SIG-M5 treated with dmso at 0.1 percent for 504 hours (cell line): ENCODE data around the gene CETP.
A peak's percentile ranks its signal among the peaks of the same experiment; 100 is the strongest.
"Not testable (repeated sequence)": the region's sequence is repeated elsewhere in the genome, so short reads cannot be mapped to it uniquely, and the experiment has no call there.

ENCODE experiments used
- DNase-seq: peaks from one replicate; lab custom pipeline; 2025; ENCODE audit not compliant: unreplicated experiment; lab: John Stamatoyannopoulos, UW

Gene CETP

DNA sequence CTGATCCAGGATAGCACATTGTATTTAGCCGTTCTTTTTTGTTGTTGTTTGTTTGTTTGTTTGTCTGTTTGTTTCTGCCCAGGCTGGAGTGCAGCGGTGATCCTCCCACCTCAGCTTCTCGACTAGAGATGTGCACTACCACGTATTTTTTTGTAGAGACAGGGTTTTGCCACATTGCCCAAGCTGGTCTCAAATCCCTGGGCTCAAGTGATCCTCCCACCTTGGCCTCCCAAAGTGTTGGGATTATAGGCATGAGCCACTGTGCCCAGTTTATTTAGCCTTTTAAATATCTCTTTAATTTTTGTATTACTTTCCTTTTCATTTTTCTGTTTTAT, 18.4 kb downstream of the CETP start:
- DNase-seq, result no peak

DNA sequence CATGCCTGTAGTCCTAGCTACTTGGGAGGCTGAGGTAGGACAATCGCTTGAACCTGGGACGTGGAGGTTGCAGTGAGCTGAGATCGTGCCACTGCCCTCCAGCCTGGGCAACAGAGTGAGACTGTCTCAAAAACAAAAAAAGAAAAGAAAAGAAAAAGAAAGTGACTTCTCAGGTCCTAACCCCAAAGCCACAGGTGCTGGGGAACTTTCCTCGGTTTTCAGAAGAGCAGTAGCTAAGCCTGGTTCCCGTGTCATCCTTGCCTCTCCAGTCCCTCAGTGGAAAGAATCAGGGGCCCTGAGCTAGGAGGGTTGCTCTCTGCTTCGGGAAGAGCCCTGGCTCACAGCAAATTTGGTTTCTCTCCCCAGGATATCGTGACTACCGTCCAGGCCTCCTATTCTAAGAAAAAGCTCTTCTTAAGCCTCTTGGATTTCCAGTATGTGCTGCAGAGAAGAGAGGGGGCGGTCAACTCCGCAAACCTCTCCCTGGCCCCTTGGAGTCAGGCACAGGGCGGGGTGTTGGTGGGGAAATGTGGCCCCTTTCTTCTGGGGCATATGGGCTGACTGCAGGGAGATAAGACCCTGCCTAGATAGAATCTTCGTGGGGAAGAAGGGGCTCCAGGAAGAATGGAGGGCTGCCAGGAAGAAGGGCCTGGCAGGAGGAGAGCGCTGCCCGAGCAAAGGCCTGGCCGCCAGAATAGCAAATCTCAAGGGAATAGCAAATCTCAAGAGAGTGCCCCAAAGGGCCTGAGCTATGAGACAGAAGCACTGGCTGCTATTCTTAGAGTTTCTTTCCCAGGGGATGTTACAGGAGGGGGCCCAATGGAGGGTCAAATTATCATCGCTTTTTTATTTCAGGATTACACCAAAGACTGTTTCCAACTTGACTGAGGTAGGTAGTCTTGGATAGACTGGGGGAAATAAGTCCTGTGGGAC, 19.3 kb downstream of the CETP start:
- DNase-seq, result no peak

DNA sequence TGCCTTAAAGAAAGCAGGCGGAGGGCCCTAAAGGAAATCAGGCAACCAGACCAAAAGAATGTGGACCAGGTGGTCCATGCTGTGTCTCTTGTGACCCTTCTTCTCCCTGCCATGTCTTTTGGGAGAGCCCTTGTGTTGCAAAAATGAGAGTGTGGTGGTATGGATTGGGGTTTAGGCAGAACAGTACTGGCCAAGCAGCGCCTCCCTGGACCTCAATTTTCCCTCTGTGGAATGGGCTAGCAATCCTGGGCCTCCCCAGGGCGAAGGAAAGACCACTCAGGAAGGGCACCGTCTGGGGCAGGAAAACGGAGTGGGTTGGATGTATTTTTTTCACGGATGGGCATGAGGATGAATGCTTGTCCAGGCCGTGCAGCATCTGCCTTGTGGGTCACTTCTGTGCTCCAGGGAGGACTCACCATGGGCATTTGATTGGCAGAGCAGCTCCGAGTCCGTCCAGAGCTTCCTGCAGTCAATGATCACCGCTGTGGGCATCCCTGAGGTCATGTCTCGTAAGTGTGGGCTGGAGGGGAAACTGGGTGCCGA, 20.1 kb downstream of the CETP start:
- DNase-seq, result no peak

DNA sequence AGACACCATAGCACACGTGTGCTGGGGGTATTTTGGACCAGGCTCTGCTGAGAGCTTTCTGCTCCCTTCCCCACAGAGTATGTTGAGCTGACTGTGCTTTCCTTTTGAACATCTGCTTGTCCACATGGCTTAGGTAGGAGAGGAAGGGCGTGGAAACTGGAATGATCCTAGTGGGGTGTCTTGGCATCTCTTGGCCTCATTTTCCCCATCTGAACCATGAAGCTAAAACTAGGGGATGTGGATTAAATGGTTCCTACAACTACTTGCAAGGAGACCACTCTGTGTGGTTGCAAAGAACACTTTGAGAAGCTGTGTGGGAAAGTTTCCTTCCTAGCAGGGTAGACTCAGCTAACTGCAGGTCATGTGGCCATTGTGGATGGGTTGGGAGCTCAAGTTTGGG, 20.9 kb downstream of the CETP start:
- no peak for DNase-seq

DNA sequence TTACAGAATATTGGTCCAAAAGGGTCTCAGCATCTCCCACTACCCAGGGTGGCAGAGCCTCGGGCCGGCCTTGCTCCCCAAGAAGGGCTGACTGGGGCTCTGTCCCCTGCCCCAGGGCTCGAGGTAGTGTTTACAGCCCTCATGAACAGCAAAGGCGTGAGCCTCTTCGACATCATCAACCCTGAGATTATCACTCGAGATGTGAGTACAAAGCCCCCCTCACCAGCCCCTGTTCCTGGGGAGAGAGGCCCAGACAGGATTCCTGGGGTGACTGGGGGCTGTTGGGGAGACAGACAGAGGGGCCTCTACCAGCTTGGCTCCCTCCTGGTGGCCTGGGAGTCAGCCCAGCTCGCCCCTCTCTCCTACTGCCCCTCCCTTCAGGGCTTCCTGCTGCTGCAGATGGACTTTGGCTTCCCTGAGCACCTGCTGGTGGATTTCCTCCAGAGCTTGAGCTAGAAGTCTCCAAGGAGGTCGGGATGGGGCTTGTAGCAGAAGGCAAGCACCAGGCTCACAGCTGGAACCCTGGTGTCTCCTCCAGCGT, 21.5 kb downstream of the CETP start:
- no peak for DNase-seq

DNA sequence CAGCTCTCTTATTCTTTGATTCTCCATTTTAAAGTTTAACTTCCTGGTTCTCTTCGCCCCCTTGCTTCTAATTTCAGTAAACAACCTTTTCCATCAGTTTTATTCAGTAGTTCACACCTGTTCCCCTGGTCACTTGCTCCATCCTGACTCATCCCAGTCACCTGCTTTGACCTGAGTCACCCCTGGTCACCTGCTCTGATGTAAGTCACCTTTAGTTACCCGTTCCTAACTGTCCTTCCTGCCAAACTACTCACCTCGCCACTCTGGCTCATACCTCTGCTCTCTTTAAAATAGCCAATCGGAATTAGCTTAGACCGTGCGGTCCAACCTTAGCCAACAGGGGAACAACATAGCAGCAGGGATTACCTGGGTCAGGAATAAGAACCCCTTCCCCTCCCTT, 22.9 kb downstream of the CETP start:
- DNase-seq, result no peak

DNA sequence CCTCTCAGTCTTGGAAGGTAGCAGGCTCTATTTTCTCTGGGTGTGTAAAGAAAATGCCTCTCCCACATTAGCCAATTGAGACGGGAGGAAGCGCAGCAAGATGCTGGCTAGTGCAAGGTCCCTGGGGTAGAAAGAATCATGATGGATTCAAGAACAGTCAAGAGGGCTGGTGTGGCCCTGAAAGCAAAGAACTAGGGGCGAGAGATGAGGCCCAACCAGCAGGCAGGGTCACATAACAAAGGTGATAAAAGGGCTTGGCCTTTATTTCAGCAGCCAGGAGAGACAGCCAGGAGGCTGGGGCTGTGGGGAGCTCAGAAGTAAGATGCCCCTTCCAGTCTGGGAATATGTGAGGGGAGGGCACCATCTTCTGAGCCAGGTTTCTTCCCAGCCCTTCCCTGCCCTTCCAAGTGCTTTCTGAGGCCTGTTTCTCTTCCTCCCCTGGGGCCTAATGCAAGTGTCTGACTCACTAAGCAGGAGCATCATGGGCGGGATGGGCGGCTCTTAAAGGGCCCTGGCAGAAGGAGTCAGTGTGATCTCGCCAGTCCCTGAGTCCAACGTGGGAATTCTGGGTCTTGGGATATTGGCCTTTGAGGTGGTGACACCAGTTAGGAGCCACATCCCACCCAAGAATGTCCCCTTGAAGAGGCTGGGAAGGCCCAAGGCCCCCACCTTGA, 23.7 kb downstream of the CETP start:
- DNase-seq, result peak; percentile 6

DNA sequence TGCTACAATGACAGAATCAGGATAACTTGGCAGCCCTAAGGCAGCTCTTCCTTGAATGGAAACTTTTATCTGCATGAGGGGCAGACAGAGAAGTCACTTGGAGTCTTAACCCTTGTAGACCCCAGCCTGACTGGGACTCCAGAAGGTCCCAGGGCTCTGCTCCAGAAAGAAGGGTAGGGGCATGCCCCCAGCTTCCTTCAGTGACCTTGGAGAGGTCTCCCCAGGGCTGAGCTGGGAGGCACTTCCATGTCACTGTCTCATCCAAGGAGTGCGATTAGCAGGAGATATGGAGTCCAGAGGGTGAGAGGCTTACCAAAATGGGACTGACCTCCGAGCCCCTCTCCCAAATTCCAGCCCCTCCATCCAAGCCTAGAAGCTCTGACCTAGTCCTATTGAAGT, 24.2 kb downstream of the CETP start:
- DNase-seq, result no peak

DNA sequence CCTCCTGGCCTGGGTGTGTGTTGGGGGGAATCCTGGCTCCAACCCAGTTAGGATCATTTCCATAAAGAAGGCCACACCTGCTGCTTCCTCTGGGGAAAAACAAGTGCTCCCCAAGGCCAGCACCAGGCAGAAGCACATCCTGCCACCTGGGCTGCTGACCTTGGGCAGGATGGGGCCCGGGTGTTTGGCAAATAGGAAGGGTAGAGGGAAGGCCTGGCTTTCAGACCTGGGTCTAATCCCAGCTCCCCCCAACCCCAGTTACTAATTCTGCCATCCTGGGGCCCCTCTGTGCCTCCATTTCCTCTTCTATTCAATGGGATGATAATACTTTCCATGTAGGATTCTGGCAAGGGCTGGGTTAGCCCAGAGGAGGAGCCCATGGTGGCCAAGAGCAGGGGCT, 24.6 kb downstream of the CETP start:
- DNase-seq, result no peak

DNA sequence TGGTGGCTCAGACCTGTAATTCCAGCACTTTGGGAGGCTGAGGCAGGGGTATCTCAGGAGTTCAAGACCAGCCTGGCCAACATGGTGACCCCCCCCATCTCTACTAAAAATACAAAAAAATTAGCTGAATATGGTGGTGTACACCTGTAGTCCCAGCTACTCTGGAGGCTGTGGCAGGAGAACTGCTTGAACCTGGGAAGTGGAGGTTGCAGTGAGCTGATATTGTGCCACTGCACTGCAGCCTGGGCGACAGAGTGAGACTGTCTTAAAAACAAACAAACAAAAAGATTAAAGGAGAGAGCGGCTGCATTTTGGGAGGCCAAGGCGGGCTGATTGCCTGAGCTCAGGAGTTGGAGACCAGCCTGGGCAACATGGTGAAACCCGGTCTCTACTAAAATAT, 25.2 kb downstream of the CETP start:
- DNase-seq, result not testable (repeated sequence)

DNA sequence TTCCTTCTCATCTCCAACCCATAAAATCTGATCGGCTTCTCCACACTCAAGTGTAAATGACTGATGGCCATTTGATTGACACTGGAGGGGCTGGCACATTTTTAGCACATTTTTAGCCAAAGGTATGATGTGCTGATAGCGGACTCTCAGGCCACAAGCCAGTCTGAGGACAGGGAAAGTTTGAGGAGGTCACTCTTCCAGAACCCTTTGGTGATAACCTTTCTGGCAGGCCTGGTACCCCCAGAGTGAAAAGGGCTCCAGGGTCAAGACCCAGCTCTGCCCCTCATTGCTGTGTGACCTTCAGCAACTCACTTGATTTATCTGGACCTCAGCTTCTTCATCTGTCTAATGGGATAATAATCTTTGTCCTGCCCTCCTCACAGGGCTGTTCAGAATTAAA, 25.9 kb downstream of the CETP start:
- no peak for DNase-seq

DNA sequence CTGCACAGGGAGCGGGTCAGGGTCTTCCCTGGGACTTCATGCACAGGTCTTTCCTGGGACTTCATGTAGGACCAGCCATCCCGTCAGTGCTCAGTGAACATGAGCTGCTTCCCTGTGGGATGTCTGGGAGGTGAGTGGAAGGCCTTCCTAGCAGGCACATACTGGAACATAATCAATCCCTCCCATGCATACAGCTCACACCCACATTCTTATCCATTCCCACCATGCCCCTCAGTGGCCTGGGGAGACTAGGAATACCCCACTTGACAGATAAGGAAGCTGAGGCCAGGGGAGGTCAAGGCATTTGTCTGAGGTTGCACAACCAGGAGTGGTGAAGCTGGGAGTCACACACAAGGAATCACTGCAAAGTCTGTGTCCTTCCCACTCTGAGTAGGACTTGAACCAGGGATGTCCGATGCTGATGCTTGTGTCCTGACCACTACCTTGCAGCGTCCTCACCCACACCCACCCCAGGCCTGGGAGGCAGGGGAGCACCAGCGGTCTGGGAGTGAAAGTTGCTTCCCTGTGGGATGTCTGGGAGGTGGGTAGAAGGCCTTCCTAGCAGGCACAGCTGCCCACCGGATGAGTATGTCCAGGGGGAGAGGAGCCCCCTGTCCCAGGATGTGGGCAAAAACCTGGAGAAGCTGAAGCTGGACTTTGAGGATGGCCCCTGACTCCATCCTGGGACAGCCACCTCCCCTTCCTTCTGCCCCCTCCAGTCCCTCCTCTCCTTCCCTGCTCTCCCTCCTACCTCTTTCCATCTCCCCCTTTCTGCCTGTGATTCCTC, 26.6 kb downstream of the CETP start:
- no peak for DNase-seq

DNA sequence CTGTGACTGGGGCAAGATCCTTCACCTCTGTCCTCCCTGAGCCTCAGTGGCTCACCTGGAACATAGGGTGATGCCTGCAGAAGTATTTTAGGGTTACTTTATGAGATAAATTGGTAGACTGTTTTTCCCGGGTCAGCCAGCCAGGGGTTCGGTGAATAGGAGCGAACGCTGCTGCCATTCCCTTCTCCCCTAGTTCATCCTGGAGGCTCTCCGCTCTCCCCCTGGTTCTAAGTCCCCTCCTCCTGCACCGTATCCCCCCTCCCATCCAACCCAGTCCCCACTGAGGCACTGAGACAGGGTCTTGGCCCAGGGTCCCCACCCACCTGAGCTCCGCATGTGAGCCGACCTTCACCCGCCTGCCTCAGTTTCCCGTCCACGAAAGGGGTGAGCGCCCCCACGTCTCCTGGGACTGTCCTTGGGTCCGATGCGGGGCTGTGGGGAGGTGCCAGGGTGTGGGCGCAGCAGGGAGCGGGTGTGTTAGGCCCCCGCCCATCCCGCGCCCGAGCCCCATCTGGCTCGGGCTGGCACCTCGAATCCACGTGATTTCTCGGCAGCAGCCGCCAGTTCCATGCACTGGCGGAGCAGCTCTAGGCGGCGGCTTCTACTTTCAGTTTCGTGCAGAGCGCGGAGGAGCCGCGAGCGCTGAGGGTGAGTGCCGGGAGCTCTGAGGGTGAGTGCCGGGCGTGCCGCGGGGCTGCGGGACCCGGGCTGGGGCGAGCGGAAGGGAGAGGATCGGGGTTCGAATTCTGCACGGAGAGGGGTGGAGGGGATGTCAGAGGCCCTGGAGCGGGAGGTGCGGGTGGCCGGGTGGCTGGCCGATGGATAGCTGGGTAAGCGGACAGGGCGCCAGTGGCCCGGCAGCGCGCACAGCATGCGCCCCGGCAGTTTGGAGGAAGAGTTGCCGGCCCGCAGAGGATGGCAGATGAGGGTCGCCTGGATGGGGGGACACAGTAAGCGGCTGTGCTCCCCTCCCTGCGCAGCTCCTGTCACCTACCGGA, 27.5 kb downstream of the CETP start, which contains the start of gene NLRC5:
NLRC5 (plus strand) TSS at position 610 of the 998 bp plus-strand sequence. CDS start 31,156 bp downstream, outside the sequence.
- DNase-seq, result peak; percentile 80

DNA sequence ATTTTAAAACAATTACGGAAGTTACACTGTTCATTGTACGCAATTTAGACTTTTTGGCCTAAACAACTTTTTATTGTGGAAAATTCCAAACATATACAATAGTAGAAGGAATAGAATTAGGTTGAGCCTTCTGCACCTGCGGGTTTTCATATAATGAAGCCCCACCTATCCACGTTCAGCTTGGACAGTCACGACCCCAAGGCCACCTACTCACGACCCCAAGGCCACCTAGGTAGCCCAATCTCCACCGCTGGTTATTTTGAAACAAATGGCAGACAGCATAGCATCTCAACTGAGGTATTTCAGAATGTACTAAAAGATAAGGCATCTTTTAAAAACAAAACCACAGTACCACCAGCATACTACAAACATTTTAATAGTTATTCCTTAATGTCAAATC, 28.2 kb downstream of the CETP start:
- no peak for DNase-seq

DNA sequence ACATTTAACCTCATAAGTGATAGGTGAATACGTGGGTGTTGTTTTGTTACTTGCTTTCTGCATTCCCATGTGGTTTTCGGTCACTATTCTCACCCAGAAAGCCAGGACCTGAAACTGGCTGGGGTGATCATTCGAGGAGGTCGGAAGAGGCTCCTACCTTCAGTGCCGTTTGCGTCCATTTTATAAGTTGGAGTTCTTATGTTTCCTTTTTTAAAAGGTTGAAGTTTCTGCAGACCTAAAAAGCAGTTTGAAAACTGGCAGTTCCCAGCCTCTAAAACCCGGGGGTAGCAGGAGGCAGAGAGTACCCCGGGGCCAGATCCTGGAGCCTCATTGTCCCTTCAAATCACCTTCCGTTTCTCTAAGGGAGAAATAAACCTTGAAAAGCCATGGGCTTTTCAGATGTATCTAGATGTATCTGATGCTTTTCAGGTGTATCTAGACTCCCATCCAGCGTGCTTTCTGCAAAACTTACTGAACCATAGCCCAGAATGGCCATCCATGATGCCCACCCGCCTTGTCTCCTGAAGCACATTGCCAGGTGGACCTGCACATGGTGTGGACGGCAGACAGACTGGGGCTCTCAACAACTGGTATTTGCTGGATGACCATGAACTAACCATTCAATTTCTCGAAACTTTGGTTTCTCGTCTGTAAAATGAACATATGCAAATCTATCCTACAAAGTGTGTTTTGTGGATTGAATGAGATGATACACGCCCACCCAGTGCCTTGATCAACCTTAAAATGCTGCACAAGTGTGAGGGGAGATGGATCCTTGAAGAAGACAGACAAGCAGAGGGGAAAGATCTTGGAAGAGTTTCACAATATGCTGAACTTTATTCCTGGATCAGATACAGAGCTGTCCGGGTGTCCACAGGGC, 28.9 kb downstream of the CETP start:
- no peak for DNase-seq

DNA sequence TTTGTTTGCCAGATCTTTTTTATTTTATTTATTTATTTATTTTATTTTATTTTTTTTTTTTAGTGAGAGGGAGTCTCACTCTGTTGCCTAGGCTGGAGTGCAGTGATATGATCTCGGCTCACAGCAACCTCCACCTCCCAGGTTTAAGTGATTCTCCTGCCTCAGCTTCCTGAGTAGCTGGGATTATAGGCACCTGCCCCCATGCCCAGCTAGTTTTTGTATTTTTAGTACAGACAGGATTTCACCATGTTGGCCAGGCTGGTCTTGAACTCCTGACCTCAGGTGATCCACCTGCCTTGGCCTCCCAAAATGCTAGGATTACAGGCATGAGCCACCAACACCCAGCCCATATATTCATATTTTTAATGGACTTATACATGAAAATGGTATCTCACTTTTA, 30.7 kb downstream of the CETP start:
- not testable (repeated sequence) for DNase-seq

DNA sequence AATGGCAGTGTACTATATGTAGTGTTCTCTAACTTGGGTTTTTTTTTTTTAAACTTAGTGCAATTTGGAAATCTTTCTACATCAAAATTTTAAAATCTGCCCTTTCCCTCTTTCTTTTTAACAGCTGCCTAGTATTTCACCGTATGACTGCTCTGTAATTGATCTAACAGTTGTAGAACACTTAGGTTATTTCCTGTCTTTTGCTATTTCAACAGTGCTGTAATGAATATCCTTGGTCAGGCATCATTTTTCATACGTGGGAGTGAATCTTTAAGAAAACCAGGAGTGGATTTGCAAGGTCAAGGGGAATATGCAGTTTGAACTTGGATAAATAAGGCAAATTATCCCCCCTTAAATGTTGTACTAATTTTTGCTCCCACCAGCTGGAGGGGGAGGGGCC, 31.5 kb downstream of the CETP start:
- no peak for DNase-seq

DNA sequence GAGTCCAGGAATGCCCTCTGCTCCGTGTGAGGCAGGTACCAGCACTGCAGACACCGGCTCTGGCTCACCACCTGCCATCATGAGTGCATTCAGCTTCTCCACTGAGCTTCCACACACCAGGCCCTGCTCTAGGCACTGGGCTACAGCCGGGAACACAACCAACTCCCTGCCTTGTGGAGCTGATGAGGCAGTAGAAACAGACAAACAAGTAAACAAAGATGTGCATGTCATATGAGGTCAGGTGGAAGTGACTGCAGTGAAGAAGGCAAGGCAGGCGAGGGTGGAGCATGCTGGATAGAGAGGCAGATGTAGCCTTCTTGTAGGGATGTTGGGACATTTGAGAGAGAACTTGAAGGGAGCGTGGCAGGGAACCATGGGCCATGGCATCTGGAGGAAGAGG, 32.6 kb downstream of the CETP start:
- DNase-seq, result no peak
